Activated gamma-delta T cell (primary cell): ENCODE results near the gene HLCS.
A peak's percentile ranks its signal among the peaks of the same experiment; 100 is the strongest.
"Not testable (repeated sequence)": the region's sequence is repeated elsewhere in the genome, so short reads cannot be mapped to it uniquely, and the experiment has no call there.

Experiments
- DNase-seq: peaks from one replicate; lab custom pipeline; 2025; lab: John Stamatoyannopoulos, UW
- total RNA-seq, 2 donors: gene quantifications; one replicate each; lab custom pipeline; 2026; lab: John Stamatoyannopoulos, UW

HLCS gene
- 34.1 to 40.2 reads per million in 2 donors for total RNA-seq

DNA sequence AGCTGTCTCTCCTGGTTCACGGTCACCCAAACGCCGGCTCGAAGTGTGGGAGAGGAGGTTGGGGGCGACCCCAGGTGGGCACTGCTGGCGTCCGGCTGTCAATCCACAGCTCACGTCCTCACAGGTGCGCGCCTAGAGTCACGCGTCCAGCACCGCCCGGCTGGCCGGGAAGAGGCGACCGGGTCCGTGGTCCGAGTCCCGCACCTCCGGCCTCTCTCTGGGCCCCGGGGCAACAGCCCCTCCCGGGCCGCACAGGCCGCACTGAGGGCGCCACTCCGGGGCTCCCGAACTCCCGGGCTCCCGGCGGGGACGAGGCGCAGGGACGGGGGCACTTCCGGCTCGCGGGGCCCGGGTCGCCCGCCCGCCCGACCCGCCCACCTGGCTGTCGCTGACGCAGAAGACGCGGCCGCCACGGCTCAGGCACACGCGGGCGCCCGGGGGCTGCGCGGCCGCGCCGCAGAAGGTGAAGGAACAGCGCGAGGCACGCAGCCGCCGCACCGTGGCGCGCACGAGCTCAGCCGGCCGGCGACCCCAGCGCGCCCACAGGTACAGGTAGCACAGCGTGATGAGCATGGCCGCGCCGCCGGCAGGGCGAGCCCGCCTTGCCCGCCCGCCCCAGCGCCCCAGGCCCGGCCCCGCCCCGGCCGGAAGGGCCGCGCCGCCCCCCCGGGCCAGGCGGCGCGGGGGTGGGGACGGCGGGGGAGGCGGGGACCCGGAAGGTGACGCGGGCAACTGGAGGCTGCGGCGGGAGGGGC is at the start of gene HLCS:
Gene HLCS, minus strand, starts transcription at position 604 of the 755 bp plus-strand sequence. Its CDS starts 31 bp downstream, at position 573.
- DNase-seq, result peak; percentile 67

DNA sequence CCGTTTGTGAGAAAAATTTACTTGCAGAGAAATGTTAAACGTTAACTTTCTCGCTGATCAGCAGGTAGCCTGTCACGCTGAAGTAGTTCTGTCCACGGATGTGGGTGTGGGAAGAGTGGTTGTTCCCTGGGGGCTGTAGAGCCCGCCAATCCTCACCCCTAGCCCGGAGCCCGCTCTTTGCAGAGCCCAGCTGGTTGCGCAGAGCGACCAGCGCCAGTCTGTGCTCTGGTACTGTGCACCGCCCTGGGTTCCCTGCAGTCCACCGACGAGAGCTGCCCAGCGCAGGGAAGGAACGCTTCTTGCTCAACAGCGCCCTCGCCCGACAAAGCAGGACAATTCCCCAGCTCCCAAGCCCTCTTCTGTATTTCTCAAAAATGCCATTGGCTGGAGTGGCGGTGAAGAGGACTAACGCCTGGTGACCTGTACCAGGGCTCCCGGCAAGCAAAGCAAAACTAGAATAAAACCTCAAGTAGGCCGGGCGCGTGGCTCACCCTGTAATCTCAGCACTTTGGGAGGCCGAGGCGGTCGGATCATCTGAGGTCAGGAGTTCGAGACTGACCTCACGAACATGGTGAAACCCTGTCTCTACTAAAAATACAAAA is 43.4 kb upstream of the HLCS start:
- DNase-seq, result peak; percentile 14

DNA sequence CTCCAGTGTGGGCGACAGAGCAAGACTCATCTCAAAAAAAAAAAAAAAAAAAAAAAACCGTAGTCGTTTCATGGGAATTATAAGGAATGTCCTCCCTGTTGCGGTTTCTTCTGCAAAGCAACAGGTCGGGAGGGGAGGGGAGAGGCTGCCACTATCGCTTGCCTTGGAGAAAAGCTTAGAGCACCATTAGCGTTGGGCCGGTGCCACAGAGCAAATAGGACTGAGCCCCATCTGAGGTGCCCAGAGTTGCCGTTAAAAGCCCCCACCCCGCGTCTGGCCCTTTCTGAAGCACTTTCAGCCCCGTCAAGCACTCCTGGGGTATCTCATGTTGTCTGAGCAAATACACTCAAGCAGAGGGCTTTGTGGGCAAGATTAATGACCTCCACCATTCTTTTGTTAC is 42.3 kb upstream of the HLCS start:
- no peak for DNase-seq

DNA sequence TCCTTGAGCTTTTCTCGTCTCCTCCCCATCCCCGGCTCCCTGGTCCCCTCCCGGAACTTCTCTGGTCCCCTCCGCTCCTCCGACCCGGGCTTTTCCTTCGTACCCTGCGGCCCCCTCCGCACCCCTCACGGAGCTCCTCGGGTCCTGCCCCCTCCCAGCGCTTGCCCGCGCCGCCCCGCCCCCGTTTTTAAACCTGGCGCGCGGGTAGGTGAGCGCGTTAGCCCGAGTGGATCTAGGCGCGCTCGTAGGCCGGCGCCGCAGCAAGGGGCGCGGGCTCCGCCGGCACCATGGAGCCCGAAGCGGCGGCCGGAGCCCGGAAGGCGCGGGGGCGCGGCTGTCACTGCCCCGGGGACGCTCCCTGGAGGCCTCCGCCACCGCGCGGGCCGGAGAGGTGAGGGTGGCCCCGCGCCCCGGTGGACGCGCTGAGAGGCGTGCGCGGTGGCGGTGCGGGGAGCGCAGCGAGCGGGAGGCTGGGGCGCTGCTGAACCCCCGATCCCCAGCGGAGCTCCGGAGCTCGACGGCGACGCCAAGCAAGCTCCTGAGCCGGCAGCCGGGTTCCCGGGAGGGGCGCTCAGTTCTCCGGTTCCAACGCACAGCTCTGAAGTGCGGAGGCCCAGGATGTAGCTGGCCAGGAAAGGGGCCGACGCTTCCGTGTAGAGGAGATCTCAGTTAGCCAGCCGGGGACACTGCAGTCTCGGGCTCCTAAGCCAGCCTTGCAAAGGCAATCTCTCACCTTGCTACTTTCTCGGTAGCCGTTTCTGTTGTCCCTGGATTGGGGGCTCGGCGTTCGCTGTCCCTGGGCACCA is 40.2 kb upstream of the HLCS start, which contains the start of gene RIPPLY3:
Gene RIPPLY3, plus strand, starts transcription at position 217 of the 806 bp plus-strand sequence. Its CDS starts 71 bp downstream, at position 288.
- DNase-seq, result no peak

DNA sequence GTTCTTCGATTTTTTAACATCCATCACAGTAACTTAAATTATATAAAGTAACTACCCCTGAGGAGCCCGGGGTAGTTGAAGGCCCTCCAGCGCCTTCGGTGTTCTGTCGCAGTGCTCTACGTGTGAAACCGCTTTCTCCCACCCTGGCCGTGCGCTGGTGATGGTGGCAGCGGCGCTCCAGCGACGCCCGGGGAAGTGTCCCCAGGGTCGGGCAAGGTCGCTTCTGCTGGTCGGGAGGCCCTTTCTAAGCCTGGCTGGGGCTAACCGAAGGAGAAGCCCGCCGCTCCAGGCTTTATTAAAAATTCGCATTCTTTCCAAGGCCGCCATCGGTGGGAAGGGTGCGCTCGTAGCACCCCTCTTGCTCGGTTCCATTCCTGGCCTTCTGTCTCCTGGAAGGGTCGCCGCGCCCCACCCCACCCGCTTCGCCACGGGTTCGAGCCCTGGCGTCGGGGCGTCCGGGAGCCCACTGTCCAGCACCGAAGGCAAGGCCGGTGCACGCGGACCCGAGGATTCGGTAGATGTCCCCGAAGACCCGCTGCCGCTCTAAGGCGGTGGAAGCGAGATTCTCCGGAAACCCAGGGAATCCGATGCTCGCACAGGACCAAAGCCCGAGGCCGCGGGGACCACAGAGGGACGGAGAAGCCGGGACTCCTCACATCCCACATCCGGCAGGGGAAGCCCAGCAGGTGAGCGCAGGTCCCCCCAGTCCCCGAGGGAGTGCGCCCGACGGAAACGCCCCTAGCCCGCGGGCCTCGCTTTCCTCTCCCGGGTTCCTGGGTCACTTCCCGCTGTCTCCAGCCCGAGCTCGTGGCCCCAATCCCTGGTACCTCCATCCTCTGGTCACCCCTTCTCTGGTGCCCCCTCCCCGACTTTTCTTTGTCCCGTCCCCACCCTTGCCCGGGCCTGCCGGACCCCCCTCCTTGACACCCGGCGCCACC is 39.3 kb upstream of the HLCS start:
- no peak for DNase-seq

DNA sequence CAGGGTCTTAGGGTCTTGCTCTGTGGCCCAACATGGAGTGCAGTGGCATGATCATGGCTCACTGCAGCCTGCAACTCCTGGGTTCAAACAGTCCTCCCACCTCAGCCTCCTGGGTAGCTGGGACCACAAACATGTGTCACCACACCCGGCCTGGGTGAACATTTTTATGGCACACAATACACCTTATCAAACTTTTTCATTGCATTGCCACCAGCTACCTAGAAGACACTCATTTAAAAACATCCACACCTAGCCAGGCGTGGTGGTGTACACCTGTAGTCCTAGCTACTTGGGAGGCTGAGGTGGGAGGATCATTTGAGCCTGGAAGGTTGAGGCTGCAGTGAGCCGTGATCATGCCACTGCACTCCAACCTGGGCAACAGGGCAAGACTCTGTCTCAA is 37.4 kb upstream of the HLCS start:
- not testable (repeated sequence) for DNase-seq

DNA sequence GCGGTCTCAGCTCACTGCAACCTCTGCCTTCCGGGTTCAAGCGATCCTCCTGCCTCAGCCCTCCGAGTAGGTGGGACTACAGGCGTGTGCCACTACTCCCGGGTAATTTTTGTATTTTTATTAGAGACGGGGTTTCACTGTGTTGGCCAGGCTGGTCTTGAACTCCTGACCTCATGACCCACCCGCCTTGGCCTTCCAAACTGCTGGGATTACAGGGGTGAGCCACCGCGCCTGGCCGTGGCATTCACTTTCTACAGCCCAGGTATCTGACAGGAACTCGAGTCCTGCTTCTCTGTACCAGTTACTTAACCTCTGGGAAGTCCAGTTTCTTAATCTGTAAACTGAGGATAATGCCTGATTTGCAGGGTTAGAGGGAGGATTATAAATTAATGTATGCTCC is 36.4 kb upstream of the HLCS start:
- not testable (repeated sequence) for DNase-seq

DNA sequence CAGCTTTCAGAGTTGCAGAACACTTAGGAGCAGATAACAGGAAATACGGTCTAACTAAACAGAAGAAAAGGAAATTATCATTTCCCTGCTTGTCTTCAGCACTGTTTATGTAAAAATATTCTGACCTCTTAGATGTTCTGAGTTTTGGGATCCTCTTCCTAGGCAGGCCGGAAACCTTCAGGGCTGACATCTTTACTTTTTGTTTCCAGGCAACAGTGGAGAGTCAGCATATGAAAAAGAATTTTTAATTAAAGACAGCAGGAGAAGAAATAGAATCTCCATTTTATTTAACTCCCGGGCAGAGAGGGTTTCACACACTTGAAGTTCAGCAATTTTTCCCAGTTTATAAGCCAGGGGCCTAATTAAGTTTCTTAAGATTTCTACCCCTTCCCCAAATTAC is 35.0 kb upstream of the HLCS start:
- DNase-seq, result no peak

DNA sequence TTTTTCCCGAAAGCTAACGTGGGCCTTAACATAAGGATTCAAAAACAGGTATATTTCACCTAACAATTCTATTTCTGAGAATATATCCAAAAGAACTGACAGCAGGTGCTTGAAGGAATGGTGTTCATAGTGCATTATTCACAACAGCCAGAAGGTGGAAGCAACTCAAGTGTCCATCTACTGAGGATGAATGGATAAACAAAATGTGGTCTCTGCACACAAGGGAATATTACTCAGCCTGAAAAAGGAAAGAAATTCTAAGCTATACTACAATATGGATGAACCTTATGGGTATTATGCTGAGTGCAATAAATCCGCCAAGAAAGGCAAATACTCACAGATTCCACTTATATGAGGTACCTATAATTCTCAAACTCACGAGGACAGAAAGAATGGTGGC is 33.9 kb upstream of the HLCS start:
- no peak for DNase-seq

DNA sequence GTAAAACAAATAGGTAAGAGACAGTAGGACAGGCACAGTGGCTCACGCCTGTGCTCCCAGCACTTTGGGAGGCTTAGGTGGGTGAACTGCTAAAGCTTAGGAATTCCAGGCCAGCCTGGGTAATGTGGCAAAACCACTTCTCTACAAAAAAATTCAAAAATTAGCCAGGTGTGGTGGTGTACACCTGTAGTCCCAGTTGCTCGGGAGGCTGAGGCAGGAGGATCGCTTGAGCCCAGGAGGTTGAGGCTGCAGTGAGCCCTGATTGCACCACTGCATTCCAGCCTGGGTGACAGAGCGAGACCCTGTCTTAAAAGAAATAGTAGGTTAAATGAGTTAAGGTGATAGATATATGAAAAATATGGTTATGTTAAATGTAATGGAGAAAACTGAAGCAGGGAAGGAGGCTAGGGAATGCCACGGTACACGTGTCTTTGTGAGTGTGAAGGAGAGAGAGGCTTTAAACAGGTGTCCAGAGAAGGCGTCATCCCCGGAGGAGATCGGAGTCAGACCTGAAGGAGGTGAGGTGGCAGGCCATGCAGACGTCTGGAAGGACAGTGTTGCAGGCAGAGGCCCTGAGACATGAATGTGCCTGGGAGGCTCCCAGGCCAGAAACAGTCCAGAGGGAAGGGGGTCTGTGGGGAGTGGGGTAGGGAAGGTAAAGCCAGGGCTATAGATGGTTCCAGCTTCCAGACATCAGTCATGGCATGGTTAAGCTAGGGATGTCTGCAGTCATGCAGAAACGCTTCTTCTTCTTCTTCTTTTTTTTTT is 32.8 kb upstream of the HLCS start:
- no peak for DNase-seq

DNA sequence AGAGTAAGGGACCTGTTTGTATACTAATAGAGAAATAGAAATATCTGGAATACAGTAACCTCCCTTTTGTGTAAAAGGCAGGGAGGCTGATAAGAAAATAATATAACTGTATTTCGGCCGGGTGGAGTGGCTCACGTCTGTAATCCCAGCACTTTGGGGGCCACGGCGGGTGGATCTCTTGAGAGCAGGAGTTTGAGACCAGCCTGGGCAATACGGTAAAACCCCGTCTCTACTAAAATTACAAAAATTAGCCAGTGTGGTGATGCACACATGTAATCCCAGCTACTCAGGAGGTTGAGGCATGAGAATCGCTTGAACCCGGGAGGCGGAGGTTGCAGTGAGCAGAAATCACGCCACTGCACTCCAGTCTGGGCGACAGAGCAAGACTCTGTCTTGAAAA is 28.8 kb upstream of the HLCS start:
- not testable (repeated sequence) for DNase-seq

DNA sequence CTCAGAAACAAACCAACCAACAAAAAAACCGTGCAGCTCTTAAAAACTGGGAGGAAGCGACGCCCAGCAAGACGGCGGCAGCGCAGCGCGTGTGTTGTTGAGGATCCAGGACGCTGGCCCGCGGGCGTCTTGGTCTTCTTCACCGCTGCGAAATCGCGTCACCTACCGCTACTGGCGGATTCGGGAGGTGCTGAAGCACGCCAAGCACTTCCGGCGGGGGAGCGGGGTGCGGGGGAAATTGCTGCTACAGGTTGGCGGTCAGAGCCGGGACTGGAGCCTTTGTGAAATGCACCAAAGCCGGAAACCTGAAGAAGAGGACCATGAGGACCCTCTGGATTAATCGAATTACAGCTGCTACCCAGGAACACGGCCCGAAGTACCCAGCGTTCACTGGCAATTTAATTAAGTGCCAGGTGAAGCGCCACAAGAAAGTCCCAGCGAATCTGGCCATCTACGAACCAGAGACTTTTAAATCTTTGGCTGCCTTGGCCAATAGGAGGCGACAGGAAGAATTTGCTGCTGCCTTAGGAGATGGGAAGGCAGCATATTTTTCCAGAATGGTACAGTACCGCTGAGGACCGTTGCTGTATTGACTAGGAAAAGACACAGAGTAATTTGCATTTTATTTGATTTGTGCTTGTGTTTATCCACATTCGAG is 28.2 kb upstream of the HLCS start:
- peak; percentile 9 for DNase-seq

DNA sequence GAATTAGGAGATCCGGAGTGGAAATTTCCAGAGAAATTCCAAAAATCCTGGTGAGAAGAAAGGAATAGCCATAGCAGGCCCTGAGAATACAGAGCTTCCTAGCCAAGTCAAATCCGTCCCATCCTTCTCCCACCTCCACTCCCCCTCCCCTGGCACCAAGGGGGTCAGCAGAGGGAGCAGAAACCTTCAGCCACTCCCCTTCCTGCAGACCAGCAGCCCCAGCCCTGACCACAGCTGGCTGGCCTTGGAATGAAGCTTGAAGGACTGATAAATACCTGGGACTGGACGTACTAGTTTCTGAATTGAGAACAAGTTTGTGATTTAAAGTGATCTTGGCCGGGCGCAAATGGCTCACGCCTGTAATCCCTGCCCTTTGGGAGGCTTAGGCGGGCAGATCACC is 26.2 kb upstream of the HLCS start:
- DNase-seq, result no peak

DNA sequence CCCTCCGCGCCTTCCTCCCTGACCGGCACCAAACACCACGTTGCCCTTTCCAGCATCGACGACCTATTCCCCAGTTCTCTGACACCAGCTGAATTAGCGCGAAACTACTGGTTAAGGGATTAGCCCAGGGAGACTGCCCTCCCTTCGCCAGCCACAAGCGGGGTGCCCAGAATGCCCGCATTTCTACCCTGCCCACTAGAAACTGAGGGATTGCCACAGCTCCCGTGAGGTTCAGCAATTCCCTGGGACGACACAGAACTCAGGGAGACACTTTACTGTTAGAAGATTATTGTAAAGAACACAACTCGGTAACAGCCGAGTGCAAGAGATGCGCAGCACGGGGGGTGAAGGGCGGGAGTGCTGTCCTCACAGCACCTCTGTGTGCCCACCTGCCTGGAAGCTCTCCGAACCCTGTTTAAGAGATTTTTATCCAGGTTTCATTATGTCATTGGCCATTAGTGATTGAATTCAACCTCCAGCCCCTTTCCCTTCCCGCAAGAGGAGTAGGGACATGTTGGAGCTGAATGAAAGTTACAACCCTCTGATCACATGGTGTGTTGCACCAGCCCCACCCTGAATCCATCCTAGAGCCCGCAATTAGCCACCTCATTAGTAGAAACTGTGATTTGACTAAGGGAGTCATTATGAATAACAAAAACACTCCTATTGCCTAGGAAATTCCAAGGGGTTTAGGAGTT is 24.2 kb upstream of the HLCS start:
- no peak for DNase-seq

DNA sequence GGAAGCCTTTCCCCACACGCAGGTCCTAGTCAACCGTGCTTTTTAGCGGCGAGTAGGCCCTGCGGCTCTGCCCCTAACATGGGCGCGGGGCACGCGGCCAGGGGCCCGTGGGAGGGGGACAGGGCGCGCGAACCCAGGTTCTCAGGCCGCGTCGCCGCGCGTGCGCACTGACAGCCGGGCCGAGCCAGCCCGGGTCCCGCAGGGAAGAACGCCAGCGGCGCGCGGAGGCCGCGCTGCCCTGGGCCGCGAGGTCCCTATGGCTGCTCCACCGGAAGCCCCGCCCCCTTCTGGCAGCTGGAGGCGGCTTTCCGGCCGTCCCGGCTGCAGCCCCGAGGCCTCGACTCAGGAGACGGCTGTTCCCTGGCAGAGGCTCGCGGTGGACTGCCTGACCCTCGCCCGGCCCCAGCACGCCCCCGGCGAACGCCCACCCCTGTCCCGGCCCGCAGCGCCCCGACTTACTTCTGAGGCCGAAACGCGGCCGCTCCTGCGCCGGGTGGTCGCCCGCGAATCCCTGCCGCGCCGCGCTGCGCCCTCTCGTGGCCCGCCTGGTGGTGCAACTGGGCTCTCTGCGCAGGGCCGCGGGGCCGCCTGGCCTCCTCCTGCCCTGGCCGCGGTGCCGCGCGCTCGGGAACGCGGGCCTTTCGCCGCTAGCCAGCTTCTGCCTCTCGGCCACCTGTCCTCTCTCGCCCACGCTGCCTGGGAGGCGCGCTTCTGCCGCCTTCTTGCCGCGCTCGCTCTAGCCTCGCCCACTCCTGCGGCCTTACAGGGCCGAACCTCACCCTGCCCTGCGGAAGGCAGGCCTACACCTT is 23.4 kb upstream of the HLCS start:
- peak; percentile 74 for DNase-seq

DNA sequence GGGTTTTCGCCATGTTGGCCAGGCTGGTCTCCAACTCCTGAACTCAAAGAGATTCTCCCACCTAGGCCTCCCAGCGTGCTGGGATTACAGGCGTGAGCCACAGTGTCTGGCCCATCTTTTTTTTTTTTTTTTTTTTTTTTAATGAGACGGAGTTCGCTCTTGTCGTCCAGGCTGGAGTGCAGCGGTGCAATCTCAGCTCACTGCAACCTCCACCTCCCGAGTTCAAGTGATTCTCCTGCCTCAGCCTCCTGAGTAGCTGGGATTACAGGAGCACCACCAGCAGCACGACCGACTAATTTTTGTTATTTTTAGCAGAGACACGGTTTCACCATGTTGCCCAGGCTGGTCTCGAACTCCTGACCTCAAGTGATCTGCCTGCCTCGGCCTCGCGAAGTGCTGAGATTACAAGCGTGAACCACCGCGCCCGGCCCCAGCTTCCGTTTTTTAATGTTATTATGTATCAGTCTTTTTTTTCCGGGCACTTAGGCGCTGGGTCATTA is 22.8 kb upstream of the HLCS start:
- not testable (repeated sequence) for DNase-seq

DNA sequence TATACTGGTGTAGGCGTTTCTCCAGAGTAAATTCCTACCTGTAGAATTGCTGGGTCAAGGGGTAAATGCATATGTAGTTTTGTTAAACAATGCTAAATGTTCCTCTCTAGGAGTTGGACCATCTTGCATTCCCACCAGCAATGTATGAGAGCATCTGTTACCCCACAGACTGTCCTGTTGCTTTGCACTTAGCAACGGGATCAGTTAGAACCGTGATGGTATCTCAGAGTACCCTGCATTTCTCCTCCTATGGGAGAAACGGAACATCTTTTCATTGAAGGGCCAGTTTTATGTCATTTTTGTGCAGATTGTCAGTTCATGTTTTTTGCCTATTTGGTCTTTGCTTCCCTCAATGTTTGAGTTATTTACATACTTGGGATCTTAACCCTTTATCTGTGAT is 22.1 kb upstream of the HLCS start:
- DNase-seq, result no peak

DNA sequence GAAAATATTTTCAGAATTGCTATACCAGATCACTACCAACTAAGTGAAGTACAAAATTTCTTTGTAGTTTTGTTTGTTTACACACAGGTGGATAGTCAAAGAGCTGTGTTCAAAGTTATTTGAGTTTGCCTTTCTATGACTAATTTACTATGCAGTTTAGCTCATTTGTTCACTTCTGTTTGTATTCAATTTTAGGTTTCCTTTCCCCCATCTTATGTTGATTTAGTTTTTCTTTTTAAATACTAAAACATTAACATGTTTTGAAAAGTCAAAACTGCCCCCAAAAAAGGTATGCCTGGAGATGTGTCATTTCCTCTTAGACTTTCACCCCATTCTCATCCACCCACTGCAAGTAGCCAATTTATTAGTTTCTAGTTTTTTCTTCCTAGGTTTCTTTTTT is 21.4 kb upstream of the HLCS start:
- no peak for DNase-seq
